Testis (tissue), 2 donors: ENCODE data around the gene CD69.

Experiments used
- CTCF ChIP-seq, 3 experiments: fragments of 450-650 bp in 2 of 3; fragments of 200-600 bp in 1 of 3; sonication (generic) in 1 of 3; IDR thresholded peaks; one replicate each; pipeline ENCODE4 v1.5.1; 2016 to 2019; ENCODE audit warnings: antibody characterized with exemption in 3 of 3, mild to moderate bottlenecking in 2 of 3, moderate library complexity in 1 of 3
- POLR2A ChIP-seq: fragments of 450-650 bp; IDR thresholded peaks from one replicate; pipeline ENCODE4 v1.6.1; 2017; ENCODE audit warnings: antibody characterized with exemption, mild to moderate bottlenecking, moderate library complexity

GRCh38 chr12:9796346-9796745 lies 35.6 kb upstream of the CD69 start:
- TF ChIP-seq CTCF (IDR thresholded peaks at IDR 0.05) (no peak), POLR2A (no peak)
